Brain microvascular endothelial cell (primary cell): Measurements from ENCODE around the gene DDX1.

ENCODE experiments used
- DNase-seq: peaks from one replicate; pipeline ENCODE4 v3.0.0-alpha.2; 2020
- H3K27ac ChIP-seq: fragments of 250-450 bp; sonication (Bioruptor Pico); 2 replicates; pipeline ENCODE4 v1.5.1; 2020; ENCODE audit warnings: mild to moderate bottlenecking, moderate library complexity
- H3K27me3 ChIP-seq: fragments of 250-450 bp; sonication (Bioruptor Pico); replicated peaks from 2 replicates; pipeline ENCODE4 v1.5.1; 2020; ENCODE audit warnings: mild to moderate bottlenecking
- H3K36me3 ChIP-seq: fragments of 250-450 bp; sonication (Bioruptor Pico); replicated peaks from 2 replicates; pipeline ENCODE4 v1.5.1; 2020; ENCODE audit warnings: mild to moderate bottlenecking
- H3K4me3 ChIP-seq: 2 replicates; pipeline ENCODE4 v1.5.1; 2011; ENCODE audit warnings: low read depth, mild to moderate bottlenecking, control low read depth, low read length, moderate library complexity
- CTCF ChIP-seq: IDR thresholded peaks from 2 replicates; pipeline ENCODE4 v1.5.1; 2011; ENCODE audit warnings: low read depth, mild to moderate bottlenecking, moderate library complexity, low read length, control low read depth, inconsistent platforms; ENCODE audit errors: missing control alignments
- in situ Hi-C: cut with HindIII; loops from 2 replicates; pipeline ENCODE4 v1.10.0; 2017; ENCODE audit warnings: low sequenced_read_pairs, low pct_ligation_motif_present

Gene DDX1

GRCh38 chr2:15664273-15665066, 72.8 kb downstream of the DDX1 start:
- H3K27me3 ChIP-seq: no peaks in the 10 kb centered on the region
- no peak for DNase-seq
- no peak for TF ChIP-seq CTCF
- no peak overlapping the region for H3K27ac ChIP-seq
- no peaks in the 10 kb centered on the region for H3K36me3 ChIP-seq
- H3K4me3 ChIP-seq: no peak overlapping the region
- in situ Hi-C loops: no loop called here

- H3K27me3 ChIP-seq: no peaks in the 10 kb centered on the region
- DNase-seq: no peak
- in situ Hi-C loops: no loop called here
- no peak overlapping the region for H3K27ac ChIP-seq
- TF ChIP-seq CTCF: no peak
- no peak overlapping the region for H3K4me3 ChIP-seq
- H3K36me3 ChIP-seq: no peaks in the 10 kb centered on the region
These were observed 73.6 kb downstream of the DDX1 start for GRCh38 chr2:15665067-15665942.

GRCh38 chr2:15665943-15666460, 74.3 kb downstream of the DDX1 start:
- Histone ChIP-seq H3K36me3 (no peaks in the 10 kb centered on the region), H3K27ac (no peak overlapping the region), H3K4me3 (no peak overlapping the region), H3K27me3 (no peaks in the 10 kb centered on the region)
- in situ Hi-C loops: no loop called here
- no peak for TF ChIP-seq CTCF
- DNase-seq: no peak

- TF ChIP-seq CTCF: no peak
- no peaks in the 10 kb centered on the region for H3K36me3 ChIP-seq
- in situ Hi-C loops: no loop called here
- no peak for DNase-seq
- no peak overlapping the region for H3K27ac ChIP-seq
- no peak overlapping the region for H3K4me3 ChIP-seq
- H3K27me3 ChIP-seq: no peaks in the 10 kb centered on the region
These were observed 75.5 kb downstream of the DDX1 start for GRCh38 chr2:15666861-15667808.

GRCh38 chr2:15667809-15668556, 76.3 kb downstream of the DDX1 start:
- DNase-seq: no peak
- H3K27ac ChIP-seq: peak overlapping the region; percentile 28

More at GRCh38 chr2:15667809-15668556, 76.3 kb downstream of the DDX1 start:
- H3K36me3 ChIP-seq: no peaks in the 10 kb centered on the region
- H3K4me3 ChIP-seq: no peak overlapping the region
- H3K27me3 ChIP-seq: no peaks in the 10 kb centered on the region
- in situ Hi-C loops: no loop called here
- TF ChIP-seq CTCF: no peak
